Thymus (tissue), 11 donors: Measurements from ENCODE around the gene NRSN2. TPM values are rescaled to one million over a fixed set of nuclear protein-coding genes. Genes with fewer than 3 reads are reported as not detected.

ENCODE experiments used
- DNase-seq, 9 donors: peaks; one replicate each; pipeline ENCODE4 v3.0.0-alpha.2; 2013; ENCODE audit warnings: low spot score in 9 of 9, low read depth in 6 of 9, missing footprints in 1 of 9
- H3K27ac ChIP-seq, 2 donors: one replicate each; pipeline ENCODE4 v1.5.1; 2013; ENCODE audit warnings: control low read depth in 1 of 2, low read depth in 1 of 2, low read length in 1 of 2, mild to moderate bottlenecking in 1 of 2, moderate library complexity in 1 of 2
- H3K27me3 ChIP-seq, 2 donors: one replicate each; pipeline ENCODE4 v1.5.1; 2013; ENCODE audit warnings: low read length in 1 of 2; ENCODE audit not compliant: control insufficient read depth in 2 of 2, insufficient read depth in 1 of 2
- H3K36me3 ChIP-seq, 2 donors: one replicate each; pipeline ENCODE4 v1.5.1; 2013; ENCODE audit warnings: low read length in 1 of 2, mild to moderate bottlenecking in 1 of 2, moderate library complexity in 1 of 2; ENCODE audit not compliant: control insufficient read depth in 2 of 2, insufficient read depth in 2 of 2
- H3K4me1 ChIP-seq, 2 donors: one replicate each; pipeline ENCODE4 v1.5.1; 2013; ENCODE audit warnings: low read length in 2 of 2; ENCODE audit not compliant: control insufficient read depth in 2 of 2, insufficient read depth in 2 of 2
- H3K4me3 ChIP-seq, 2 donors: one replicate each; pipeline ENCODE4 v1.5.1; 2013; ENCODE audit warnings: low read length in 2 of 2, control low read depth in 1 of 2, mild to moderate bottlenecking in 1 of 2
- H3K9me3 ChIP-seq, 2 donors: one replicate each; pipeline ENCODE4 v1.5.1; 2013; ENCODE audit warnings: low read length in 1 of 2, mild to moderate bottlenecking in 1 of 2; ENCODE audit not compliant: control insufficient read depth in 2 of 2, insufficient read depth in 1 of 2
- WGBS: extraction: QIAGEN DNeasy Blood & Tissue Kit; methylation state at CpG from one replicate; pipeline ENCODE4 v1.1.7; 2013; 5-methylcytosine and 5-hydroxymethylcytosine counted together
- polyA plus RNA-seq: library from polyadenylated mRNA; stranded (reverse); fragments of 200-250 nt; gene quantifications from one replicate; pipeline ENCODE4 v1.2.3, GENCODE V29; 2013
- total RNA-seq: library from RNA; stranded (reverse); fragments of 120-200 nt; gene quantifications from one replicate; pipeline ENCODE4 v1.2.4, GENCODE V29; 2013
- donor health status: healthy.

NRSN2 gene
- total and polyA plus RNA-seq, 2 donors: 3.8 to 16.7 TPM

DNA sequence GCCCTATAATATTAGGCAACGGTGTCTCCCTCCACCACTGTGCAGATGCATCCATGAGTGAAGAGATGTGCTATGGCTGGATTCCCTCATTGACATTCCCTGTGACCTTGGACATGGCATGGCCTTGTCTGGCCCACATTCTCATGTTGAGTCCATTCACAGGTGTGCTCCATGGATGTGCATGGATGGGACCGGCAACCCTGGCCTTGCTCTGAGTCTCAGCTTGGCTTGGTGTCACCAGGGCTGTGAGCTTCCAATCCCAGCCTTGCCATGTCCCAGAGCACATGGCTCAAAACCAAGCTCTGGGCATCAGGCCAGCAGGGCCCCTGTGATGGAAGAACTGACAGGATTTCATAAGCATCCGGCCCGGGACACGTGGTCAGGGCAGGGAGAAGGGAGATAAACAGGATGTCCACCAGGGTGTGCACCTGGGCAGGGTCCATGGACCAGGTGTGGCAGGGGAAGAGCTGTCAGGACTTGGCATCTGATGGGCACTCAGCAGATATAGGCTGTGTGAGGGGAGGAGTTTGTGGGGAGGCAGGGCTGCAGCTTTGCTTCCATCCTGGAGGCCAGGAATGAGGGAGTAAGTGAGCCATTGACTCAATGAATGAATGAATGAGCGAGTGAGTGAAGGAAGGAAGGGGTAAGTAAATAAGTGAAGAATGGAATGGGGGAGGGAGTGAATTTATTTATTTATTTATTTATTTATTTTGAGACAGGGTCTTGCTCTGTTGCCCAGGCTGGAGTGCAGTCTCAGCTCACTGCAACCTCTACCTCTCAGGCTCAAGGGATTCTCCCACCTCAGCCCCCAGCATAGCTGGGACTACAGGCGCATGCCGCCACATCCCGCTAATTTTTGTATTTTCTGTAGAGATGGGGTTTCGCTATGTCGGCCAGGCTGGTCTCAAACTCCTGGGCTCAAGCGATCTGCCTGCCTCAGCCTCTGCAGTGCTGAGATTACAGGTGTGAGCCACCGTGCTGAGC is 15.7 kb downstream of the NRSN2 start:
- Histone ChIP-seq H3K9me3 (no peaks in the 10 kb centered on the region), H3K4me3 (no peak overlapping the region), H3K4me1 (peaks cover 11 to 21% of the 10 kb centered on the region in 2 donors), H3K27ac (no peak overlapping the region), H3K36me3 (no peaks in the 10 kb centered on the region), H3K27me3 (no peaks in the 10 kb centered on the region)
- DNase-seq: no peak
- 72% methylated on average over 13 of the region's 13 CpGs for WGBS

DNA sequence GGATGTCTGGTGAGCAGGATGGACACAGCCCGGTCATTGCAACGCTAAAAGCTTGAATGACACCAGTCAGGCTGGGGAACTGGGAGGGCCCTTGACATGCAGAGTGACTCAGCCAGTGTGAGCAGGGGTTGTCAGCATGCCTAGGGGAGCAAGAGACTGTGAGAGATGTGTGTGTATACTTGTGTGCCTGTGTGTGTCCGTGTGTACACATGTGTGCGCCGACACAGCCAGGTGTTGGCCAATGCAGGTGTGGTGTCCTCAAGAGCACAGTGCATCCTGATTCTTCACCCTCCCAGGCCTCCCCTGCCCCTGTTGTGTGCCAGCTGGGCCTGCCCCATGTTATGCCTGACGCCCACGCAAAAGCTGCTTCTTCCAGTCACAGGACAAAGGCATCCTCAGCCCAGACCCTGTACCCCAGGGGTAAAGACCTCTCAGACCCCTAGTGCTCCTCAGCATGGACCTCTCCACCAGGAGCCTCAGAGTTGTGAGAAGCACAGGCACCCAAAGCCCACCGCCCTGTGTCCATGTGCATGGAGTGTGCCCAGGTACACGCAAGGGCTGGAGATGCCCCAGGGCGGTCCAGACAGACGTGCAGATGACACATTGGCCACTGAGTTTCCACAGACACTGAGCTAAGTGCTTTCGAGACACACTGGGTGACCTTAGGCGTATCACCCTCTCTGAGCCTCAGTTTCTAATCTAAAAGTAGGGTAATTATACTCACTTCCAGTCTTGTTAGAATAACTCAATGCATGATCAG is 16.6 kb downstream of the NRSN2 start:
- Histone ChIP-seq H3K4me3 (no peak overlapping the region), H3K27me3 (no peaks in the 10 kb centered on the region), H3K9me3 (no peaks in the 10 kb centered on the region), H3K27ac (no peak overlapping the region), H3K36me3 (no peaks in the 10 kb centered on the region), H3K4me1 (peaks cover 11 to 21% of the 10 kb centered on the region in 2 donors)
- no peak for DNase-seq
- 92% methylated on average over 13 of the region's 13 CpGs for WGBS

DNA sequence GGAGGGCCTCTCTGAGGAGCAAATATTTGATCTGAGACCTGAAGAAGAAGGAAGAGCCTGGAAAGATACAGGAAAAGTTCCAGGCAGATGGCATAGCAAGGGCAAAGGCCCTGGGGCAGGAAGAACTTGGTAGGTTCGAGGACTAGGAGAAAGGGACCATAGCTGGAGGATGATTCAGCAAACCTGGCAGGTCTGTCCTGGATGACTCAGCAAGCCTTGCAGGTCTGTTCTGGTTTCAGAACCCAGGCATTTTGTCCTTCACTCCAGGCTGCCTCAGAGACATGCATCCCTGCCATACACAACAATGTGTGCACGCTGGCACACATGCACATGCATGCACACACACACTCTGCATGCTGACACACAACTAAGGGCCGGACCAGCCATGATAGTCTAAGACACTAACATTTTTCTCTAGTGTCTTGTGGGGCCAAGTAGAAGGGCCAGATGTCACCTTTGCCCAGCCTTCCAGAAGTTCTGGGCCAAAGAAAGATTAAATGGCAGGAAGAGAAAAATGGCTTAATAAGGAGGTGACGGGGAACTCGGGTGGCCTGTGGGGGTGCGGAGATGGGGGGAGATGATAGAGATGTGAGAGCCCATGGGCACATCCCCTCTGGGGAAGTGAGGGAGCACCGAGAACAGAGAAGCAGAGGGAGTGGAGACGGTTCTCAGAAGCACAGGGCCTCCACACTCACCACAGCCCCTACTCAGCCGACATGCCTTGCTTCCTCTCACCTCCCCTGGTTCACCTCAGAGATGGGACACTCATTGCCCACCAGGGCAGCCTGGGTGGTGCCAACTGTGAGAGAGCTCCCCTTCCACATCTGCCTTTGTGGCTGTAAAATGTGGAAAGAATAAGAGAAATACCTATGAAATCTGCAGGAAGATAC is 18.2 kb downstream of the NRSN2 start:
- Histone ChIP-seq H3K36me3 (no peaks in the 10 kb centered on the region), H3K9me3 (no peaks in the 10 kb centered on the region), H3K4me1 (peaks cover 11 to 21% of the 10 kb centered on the region in 2 donors), H3K27me3 (no peaks in the 10 kb centered on the region), H3K27ac (no peak overlapping the region), H3K4me3 (no peak overlapping the region)
- 64% methylated on average over 9 of the region's 9 CpGs for WGBS
- DNase-seq: peak in 1 of 9 donors; percentile 41

DNA sequence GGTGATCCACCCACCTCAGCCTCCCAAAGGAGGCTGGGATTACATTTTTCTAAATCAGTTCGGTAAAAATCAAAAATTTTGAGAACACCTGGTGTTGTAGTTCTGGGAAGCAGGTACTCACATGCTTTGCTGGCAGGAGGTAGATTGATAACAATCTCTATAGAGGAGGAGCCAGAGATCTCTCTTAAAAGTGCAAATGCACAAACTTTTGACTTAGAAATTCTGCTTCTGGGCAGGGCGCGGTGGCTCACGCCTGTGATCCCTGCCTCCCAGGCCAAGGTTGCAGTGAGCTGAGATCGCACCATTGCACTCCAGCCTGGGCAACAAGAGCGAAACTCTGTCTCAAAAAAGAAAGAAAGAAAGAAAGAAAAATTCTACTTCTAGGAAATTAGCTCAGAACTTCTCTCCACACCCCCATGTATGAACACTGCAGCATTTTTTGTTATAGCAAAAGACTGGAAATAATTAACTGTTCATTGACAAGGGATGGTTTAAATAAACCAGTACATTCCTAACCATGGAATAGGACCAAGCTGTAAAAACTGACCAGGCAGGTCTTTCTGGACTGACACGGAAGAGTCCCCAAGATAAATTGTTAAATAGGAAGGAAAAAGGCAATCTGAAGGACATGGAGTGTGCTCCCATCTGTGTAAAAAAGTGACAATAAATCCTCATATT is 19.3 kb downstream of the NRSN2 start:
- DNase-seq: peak in 1 of 9 donors; percentile 61
- H3K36me3 ChIP-seq: no peaks in the 10 kb centered on the region
- no peak overlapping the region for H3K4me3 ChIP-seq
- peaks cover 0 to 3% of the 10 kb centered on the region in 2 donors for H3K9me3 ChIP-seq
- 53% methylated on average over 7 of the region's 7 CpGs for WGBS
- H3K27ac ChIP-seq: peak overlapping the region in 1 of 2 donors; percentile 32
- H3K27me3 ChIP-seq: no peaks in the 10 kb centered on the region
- H3K4me1 ChIP-seq: peaks cover 11 to 21% of the 10 kb centered on the region in 2 donors

DNA sequence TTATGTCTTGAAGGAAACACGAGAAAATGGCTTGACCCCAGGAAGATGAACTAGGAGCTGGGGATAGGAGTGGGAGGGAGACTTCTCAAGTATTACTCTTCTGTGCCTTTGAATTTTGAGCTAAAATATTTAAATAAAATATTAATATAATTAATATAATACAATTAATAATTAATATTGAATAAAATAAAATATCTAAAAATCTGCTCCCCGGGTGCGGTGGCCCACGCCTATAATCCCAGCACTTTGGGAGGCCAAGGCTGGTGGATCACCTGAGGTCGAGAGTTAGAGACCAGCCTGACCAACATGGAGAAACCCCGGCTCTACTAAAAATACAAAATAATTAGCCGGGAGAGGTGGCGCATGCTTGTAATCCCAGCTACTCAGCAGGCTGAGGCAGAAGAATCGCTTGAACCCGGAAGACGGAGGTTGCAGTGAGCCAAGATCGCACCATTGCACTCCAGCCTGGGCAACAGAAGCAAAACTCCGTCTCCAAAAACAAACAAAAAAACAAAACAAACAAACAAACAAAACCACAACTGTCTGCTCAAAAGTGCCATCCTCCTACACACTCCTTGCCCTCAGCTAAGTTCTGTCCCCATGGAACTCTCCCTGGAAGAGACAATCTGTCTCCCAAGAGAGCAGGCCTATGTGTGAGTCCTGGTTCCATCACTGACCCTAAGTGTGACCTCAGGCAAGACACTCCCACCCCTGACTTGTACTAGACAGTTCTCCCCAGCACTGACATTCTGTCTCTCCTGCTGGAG is 20.0 kb downstream of the NRSN2 start:
- no peak for DNase-seq
- no peaks in the 10 kb centered on the region for H3K27me3 ChIP-seq
- H3K4me3 ChIP-seq: no peak overlapping the region
- H3K4me1 ChIP-seq: peaks cover 11 to 26% of the 10 kb centered on the region in 2 donors
- no peak overlapping the region for H3K27ac ChIP-seq
- WGBS: 89% methylated on average over 13 of the region's 13 CpGs
- no peaks in the 10 kb centered on the region for H3K36me3 ChIP-seq
- peaks cover 0 to 3% of the 10 kb centered on the region in 2 donors for H3K9me3 ChIP-seq

DNA sequence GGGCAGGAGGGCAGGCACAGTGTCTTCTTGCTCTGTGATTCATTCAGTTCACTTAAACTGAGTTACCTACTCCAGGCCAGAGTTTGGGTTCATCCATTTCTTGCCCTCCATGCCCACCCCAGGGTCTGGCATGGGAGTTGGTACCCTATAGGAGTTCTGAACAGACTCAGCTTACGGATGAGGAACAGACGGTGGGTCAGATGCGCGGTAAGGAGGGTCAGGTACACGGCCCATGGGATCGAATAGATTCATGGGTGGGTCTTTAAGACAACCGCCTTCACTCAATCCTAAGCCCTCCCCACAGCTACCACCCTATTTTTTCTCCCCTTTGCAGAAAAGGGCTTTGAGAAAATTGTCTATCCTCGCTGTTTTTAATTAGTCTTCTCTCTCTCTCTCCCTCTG is 20.6 kb downstream of the NRSN2 start:
- Histone ChIP-seq H3K4me3 (no peak overlapping the region), H3K9me3 (peaks cover 0 to 3% of the 10 kb centered on the region in 2 donors), H3K4me1 (peaks cover 11 to 32% of the 10 kb centered on the region in 2 donors), H3K27me3 (no peaks in the 10 kb centered on the region), H3K36me3 (no peaks in the 10 kb centered on the region), H3K27ac (no peak overlapping the region)
- WGBS: 97% methylated on average over 8 of the region's 8 CpGs
- DNase-seq: no peak

DNA sequence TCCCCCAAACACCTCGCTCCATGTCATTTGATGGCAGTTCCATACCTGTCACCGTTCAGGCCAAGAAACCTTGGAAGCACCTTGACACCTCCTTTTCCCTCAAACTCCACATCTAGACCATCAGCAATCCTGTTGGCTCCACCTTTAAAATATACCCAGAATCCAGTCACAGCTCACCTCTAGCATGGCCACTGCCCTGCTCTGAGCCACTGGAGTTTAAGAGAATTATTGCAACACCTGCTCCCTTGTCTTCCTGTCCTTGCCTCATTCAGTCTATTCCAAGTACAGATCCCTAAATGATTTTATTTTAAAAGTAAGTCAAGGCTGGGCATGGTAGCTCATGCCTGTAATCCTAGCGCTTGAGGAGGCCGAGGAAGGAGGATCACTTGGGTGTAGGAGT is 22.0 kb downstream of the NRSN2 start:
- Histone ChIP-seq H3K9me3 (peaks cover 0 to 3% of the 10 kb centered on the region in 2 donors), H3K4me3 (no peak overlapping the region), H3K4me1 (peaks cover 11 to 36% of the 10 kb centered on the region in 2 donors), H3K36me3 (no peaks in the 10 kb centered on the region), H3K27me3 (no peaks in the 10 kb centered on the region), H3K27ac (no peak overlapping the region)
- 98% methylated on average over 4 of the region's 4 CpGs for WGBS
- no peak for DNase-seq
